Duodenal mucosa (tissue), 2 donors: ENCODE data around the gene MORN5.

Source experiments
- H3K27ac ChIP-seq: one replicate; pipeline ENCODE4 v1.7.0; 2013; ENCODE audit warnings: low read depth, low read length
- H3K27me3 ChIP-seq, 2 donors: one replicate each; pipeline ENCODE4 v1.7.0; 2013; ENCODE audit warnings: low read length in 2 of 2, control low read depth in 1 of 2; ENCODE audit not compliant: insufficient read depth in 2 of 2, control insufficient read depth in 1 of 2
- H3K36me3 ChIP-seq, 2 donors: one replicate each; pipeline ENCODE4 v1.7.0; 2013; ENCODE audit warnings: low read length in 2 of 2, control low read depth in 1 of 2; ENCODE audit not compliant: insufficient read depth in 2 of 2, control insufficient read depth in 1 of 2
- H3K4me1 ChIP-seq, 2 donors: one replicate each; pipeline ENCODE4 v1.7.0; 2013; ENCODE audit warnings: low read length in 2 of 2, control low read depth in 1 of 2; ENCODE audit not compliant: insufficient read depth in 2 of 2, control insufficient read depth in 1 of 2
- H3K4me3 ChIP-seq, 2 donors: one replicate each; pipeline ENCODE4 v1.7.0; 2013; ENCODE audit warnings: low read length in 2 of 2, low read depth in 1 of 2
- H3K9ac ChIP-seq, 2 donors: one replicate each; pipeline ENCODE4 v1.7.0; 2013; ENCODE audit warnings: low read length in 2 of 2, low read depth in 1 of 2
- H3K9me3 ChIP-seq, 2 donors: one replicate each; pipeline ENCODE4 v1.7.0; 2013; ENCODE audit warnings: low read length in 2 of 2, control low read depth in 1 of 2; ENCODE audit not compliant: control insufficient read depth in 1 of 2

The MORN5 gene

DNA sequence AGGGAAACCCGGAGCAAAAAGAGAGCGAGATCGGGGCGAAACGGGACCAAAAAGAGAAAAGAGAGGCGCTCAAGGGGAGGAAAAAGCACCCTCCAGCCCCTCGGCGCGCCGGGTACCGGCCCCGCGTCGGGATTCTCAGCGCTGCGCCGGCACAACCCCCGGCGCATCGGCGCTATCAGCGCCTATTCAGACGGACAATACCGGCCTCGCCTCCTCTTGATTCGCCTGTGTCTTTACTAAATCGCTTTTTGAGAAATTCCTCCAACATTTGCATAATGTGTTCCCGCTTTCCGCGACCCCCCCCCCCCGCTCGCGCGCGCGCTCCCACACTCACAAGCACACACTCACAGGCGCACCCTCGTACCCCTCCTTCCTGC is 68.5 kb downstream of the MORN5 start:
- Histone ChIP-seq H3K4me1 (peaks cover 0 to 7% of the 10 kb centered on the region in 2 donors), H3K27me3 (peaks cover 74 to 80% of the 10 kb centered on the region in 2 donors), H3K27ac (no peak overlapping the region), H3K9me3 (no peaks in the 10 kb centered on the region), H3K9ac (no peak overlapping the region), H3K4me3 (peak overlapping the region; percentile 35 to 40), H3K36me3 (no peaks in the 10 kb centered on the region)

DNA sequence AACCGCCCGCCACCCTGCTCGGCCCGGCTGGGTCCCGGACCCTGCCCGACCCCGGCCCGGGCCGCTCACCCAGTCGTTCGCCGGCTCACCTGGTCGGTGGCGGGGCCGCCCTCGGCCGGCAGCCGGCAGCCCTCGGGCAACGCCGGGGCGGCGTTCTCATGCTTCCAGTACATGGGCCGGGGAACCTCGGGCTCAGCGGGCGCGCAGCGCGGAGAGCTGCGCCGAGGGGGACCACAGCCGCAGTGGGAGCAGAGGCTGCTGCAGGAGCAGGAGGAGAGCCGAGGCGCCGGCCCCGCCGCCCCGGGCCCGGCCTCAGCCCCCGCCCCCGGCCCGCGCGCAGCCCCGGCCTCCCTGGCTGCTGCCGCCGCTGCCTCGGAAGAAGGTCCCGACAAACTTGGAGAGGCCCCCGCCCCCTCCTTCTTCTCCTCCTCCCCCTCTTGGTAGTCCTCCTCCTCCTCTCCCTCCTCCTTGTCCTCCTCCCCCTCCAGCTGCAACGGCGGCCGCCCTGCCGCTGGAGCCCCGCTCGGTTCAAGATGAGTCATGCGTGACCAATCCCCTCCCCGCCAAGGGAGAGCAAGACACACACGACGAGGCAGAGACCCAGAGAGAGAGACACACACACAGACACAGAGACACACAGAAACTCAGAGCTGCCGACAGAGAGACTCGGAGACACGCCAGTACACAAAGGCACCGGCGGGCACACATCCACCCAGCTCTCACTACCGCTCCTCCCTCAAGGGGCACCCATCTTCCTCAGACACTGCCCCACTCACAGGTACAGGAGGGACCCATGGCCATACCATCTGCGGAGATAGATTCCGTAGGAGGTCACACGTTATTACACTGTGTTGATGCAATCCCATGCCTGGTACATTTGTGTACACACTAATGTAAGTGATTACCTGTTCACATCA is 69.1 kb downstream of the MORN5 start, which contains the start of gene LHX6:
TSS of gene LHX6 (minus strand) at position 390 of the 917 bp plus-strand sequence. CDS start at position 173, 217 bp downstream.
- Histone ChIP-seq H3K27me3 (peaks cover 72 to 73% of the 10 kb centered on the region in 2 donors), H3K36me3 (no peaks in the 10 kb centered on the region), H3K9ac (no peak within 1 kb of the TSS), H3K9me3 (no peaks in the 10 kb centered on the region), H3K27ac (no peak within 1 kb of the TSS), H3K4me1 (peaks cover 0 to 7% of the 10 kb centered on the region in 2 donors), H3K4me3 (peak within 1 kb of the TSS; percentile 35 to 40)

DNA sequence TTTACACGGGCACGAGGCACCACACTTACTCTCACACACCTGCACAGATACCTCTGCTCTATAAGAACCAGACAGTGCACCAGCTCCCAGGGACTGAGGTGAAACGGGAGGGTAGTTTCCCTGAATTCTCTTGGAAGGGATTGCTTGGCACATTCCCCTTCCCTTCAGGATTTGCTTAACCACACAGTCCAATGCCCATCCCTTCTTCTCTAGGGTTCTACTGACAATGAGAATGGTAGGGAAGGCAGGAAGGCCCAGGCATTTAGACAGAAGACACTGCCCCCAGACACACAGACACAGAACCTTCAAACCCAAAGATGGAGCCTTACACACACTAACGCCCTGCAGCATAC is 69.8 kb downstream of the MORN5 start:
- H3K9ac ChIP-seq, result no peak overlapping the region
- H3K27ac ChIP-seq, result no peak overlapping the region
- H3K36me3 ChIP-seq, result no peaks in the 10 kb centered on the region
- no peaks in the 10 kb centered on the region for H3K9me3 ChIP-seq
- peaks cover 0 to 7% of the 10 kb centered on the region in 2 donors for H3K4me1 ChIP-seq
- H3K27me3 ChIP-seq, result peaks cover 69 to 74% of the 10 kb centered on the region in 2 donors
- no peak overlapping the region for H3K4me3 ChIP-seq

DNA sequence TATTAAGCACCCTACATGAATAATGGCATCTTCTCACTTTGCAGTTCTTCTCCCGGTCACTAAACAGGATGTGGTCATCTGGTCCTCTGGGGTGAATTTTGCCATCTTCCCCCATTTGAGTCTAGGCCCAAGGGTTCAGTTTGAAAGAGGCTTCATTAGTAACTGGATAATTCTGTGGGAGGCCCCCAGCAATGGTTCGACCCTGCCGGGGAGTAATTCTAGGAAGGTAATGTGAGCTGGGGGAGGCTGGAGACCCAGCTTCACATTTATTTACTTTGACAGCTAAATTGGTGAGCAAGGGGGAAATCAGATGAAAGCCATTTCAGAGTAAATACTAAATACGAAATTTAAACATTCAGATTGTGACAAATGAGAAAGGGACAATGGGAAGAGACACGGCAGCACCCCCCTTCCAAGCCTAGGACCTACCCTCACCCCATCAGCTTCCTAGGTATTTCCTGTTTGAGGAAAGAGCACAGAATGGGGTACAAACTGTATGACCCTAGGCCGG is 73.1 kb downstream of the MORN5 start:
- Histone ChIP-seq H3K9me3 (no peaks in the 10 kb centered on the region), H3K9ac (no peak overlapping the region), H3K4me1 (peaks cover 0 to 2% of the 10 kb centered on the region in 2 donors), H3K27ac (no peak overlapping the region), H3K36me3 (no peaks in the 10 kb centered on the region), H3K27me3 (peaks cover 36 to 44% of the 10 kb centered on the region in 2 donors), H3K4me3 (no peak overlapping the region)

DNA sequence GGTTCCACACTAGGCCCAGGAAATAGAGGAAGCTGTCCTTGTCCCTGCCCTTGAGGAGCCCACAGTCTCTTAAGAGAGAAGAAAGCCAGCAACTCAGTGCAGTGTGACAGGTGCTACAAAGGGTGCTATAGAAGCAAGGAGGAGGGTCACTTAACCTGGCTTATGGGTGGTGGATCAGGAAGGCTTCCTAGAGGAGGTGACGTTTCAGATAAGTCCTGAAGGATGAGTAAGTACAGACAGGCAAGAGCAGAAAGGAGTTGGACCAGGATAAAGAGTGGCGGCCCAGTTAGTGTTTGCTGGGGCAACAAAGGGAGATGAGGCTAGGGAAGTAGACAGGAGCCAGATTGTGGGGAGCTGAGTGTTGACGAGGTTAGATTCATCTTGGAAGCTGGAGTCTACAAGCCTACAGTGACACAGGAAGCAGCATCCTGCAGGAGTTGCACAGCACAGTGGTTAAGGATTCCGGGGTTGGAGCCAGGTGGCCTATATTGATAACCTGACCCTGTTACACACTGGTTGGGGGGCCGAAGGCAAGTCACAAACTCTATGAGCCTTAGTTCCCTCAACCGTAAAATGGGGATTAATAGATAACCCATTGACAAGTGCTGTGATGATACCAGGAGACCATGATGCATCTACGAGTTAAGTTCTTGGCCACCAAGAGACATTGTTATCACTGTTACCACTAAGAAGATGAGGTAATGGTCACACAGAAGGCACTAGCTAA is 74.5 kb downstream of the MORN5 start:
- H3K4me3 ChIP-seq, result no peak overlapping the region
- H3K27me3 ChIP-seq, result peaks cover 27 to 35% of the 10 kb centered on the region in 2 donors
- H3K36me3 ChIP-seq, result no peaks in the 10 kb centered on the region
- H3K4me1 ChIP-seq, result peaks cover 0 to under 1% of the 10 kb centered on the region in 2 donors
- H3K27ac ChIP-seq, result no peak overlapping the region
- H3K9ac ChIP-seq, result no peak overlapping the region
- H3K9me3 ChIP-seq, result no peaks in the 10 kb centered on the region

DNA sequence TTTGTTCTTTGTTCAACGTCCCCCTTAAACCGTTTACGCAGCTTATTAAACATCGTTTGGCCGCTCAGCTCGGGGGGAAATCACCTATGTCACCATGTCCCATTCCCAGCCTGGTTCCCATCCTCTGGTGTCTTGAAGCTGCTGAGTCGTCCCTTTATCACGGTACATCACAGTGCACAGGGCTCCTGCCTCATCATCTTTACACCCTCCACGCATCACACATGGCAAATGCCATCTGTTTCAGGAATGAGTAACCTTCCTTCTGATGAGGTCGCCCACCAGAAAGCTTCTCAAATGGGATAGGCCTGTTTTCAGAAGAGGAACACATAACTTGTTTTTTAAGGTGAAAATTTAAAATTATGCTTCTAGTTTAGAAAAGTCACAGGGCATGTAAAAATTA is 77.0 kb downstream of the MORN5 start:
- Histone ChIP-seq H3K4me3 (no peak overlapping the region), H3K36me3 (peaks cover 13 to 16% of the 10 kb centered on the region in 2 donors), H3K27ac (no peak overlapping the region), H3K9me3 (no peaks in the 10 kb centered on the region), H3K27me3 (peaks cover 4 to 11% of the 10 kb centered on the region in 2 donors), H3K4me1 (no peaks in the 10 kb centered on the region), H3K9ac (no peak overlapping the region)

DNA sequence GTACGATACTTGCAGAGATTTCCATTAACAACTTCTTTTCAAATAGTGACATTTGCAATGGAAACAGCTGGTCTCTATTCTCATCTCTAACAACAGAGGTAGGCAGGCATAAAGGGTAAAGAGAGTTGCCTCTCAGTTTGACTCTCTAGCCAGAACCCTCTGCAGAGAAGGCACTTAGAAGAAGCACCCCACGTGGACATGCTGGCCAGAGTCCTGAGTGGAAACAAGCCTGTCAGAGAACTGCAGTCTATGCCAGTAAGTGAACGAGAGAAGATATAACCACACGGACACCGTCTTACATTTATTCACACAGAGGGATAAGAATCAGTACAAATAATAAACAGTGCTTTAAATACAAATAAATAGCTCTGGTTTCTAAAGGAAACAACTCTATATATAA is 80.0 kb downstream of the MORN5 start:
- Histone ChIP-seq H3K36me3 (peaks cover 28 to 45% of the 10 kb centered on the region in 2 donors), H3K9ac (no peak overlapping the region), H3K4me1 (no peaks in the 10 kb centered on the region), H3K27ac (no peak overlapping the region), H3K27me3 (no peaks in the 10 kb centered on the region), H3K9me3 (no peaks in the 10 kb centered on the region), H3K4me3 (no peak overlapping the region)

DNA sequence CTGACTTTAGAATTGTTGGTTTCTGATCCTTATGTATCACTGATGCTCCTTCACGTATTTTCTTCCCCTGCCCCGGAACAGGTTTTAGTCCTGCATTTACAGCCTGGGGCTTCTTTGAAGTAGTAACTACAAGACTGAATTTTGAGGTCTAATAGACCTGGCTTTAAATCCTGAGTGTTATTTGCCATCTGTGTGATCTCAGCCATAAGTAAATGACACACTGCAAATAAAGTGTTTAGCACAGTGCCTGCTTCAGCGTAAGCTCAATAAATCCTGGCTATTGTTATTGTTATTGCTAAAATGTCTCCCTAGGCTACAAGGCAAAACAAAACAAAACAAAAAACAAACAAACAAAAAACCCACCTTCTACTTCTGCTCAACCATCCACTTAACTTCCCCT is 84.6 kb downstream of the MORN5 start:
- Histone ChIP-seq H3K36me3 (peaks cover 51 to 82% of the 10 kb centered on the region in 2 donors), H3K27ac (no peak overlapping the region), H3K4me3 (no peak overlapping the region), H3K4me1 (no peaks in the 10 kb centered on the region), H3K9ac (no peak overlapping the region), H3K9me3 (no peaks in the 10 kb centered on the region), H3K27me3 (no peaks in the 10 kb centered on the region)

DNA sequence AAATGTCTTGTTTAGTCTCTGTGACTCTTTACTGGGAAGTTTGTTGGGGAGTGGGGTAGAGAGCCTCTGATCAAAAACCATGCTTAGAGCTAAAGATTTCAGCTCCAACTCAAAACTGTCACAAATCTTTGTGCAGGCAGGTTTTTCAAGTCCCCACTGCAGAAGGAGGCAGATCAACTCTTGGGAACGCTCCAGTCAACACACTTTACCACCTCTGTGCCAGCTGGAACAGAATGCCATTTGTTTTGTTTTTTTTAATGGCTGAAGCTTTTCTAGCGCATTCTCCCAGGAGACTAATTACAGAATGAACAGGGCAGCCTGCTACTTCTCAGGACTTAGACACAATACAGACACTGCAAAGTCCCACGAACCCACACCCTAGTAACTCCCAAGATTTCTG is 87.0 kb downstream of the MORN5 start:
- Histone ChIP-seq H3K9ac (no peak overlapping the region), H3K4me3 (no peak overlapping the region), H3K4me1 (no peaks in the 10 kb centered on the region), H3K36me3 (peaks cover 49 to 89% of the 10 kb centered on the region in 2 donors), H3K9me3 (no peaks in the 10 kb centered on the region), H3K27ac (no peak overlapping the region), H3K27me3 (no peaks in the 10 kb centered on the region)

DNA sequence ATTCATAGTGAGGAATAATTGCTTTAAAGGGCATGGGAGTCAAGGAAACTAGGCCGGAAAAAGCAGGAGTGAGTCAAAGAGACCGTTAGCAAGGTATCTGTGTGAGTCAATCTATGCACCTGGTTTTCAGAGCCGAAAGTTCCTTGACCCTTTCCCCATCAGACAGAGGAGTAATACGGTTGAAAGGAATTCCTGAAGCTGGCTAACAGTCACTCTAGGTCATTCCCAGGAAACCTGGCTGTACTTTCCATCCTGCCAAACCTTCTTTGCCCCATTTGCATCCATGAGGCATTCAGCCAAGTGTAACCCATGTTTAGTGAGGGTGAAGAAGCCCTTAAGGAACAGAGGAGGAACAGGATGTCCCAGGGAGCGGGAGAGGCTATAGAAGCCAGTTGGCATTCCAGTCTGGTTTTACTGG is 88.7 kb downstream of the MORN5 start:
- Histone ChIP-seq H3K27me3 (no peaks in the 10 kb centered on the region), H3K9me3 (no peaks in the 10 kb centered on the region), H3K4me3 (no peak overlapping the region), H3K36me3 (peaks cover 52 to 89% of the 10 kb centered on the region in 2 donors), H3K9ac (no peak overlapping the region), H3K27ac (no peak overlapping the region), H3K4me1 (no peaks in the 10 kb centered on the region)
